Sigmoid colon (tissue), 7 donors: ENCODE measurements around the gene ITGA1. TPM values are rescaled to one million over a fixed set of nuclear protein-coding genes. Genes with fewer than 3 reads are reported as not detected.
A peak's percentile ranks its signal among the peaks of the same experiment; 100 is the strongest.

Experiments
- DNase-seq: peaks from one replicate; pipeline ENCODE4 v3.0.0-alpha.2; 2019
- H3K27ac ChIP-seq, 4 donors: fragments of 200-600 bp; sonication (generic); one replicate each; pipeline ENCODE4 v1.5.1; 2016 to 2019; ENCODE audit warnings: mild to moderate bottlenecking in 1 of 4
- H3K27me3 ChIP-seq, 3 donors: fragments of 200-600 bp; sonication (generic); one replicate each; pipeline ENCODE4 v1.5.1; 2019; ENCODE audit warnings: mild to moderate bottlenecking in 1 of 3
- H3K36me3 ChIP-seq, 4 donors: fragments of 200-600 bp; sonication (generic); one replicate each; pipeline ENCODE4 v1.5.1; 2016 to 2019
- H3K4me1 ChIP-seq, 4 donors: fragments of 200-600 bp; sonication (generic); one replicate each; pipeline ENCODE4 v1.5.1; 2017 to 2019
- H3K4me3 ChIP-seq, 4 donors: fragments of 200-600 bp; sonication (generic); one replicate each; pipeline ENCODE4 v1.5.1; 2017 to 2019; ENCODE audit warnings: mild to moderate bottlenecking in 2 of 4, moderate library complexity in 1 of 4
- H3K9me3 ChIP-seq, 4 donors: fragments of 200-600 bp in 3 of 4; sonication (generic) in 3 of 4; one replicate each; pipeline versions ENCODE4 v1.5.1 to v1.6.1; 2013 to 2019
- EP300 ChIP-seq, 4 donors: sonication (generic); formaldehyde crosslinking; IDR thresholded peaks; one replicate each; pipeline ENCODE4 v1.6.1; 2017; ENCODE audit warnings: antibody characterized with exemption in 4 of 4
- POLR2A ChIP-seq, 2 donors: fragments of 450-650 bp; IDR thresholded peaks; one replicate each; pipeline ENCODE4 v1.6.1; 2016; ENCODE audit warnings: antibody characterized with exemption in 2 of 2, mild to moderate bottlenecking in 2 of 2, moderate library complexity in 2 of 2
- POLR2AphosphoS5 ChIP-seq, 4 donors: sonication (generic); formaldehyde crosslinking; IDR thresholded peaks; one replicate each; pipeline ENCODE4 v1.6.1; 2017; ENCODE audit warnings: antibody characterized with exemption in 4 of 4
- WGBS, 2 donors: extraction: QIAGEN DNeasy Blood & Tissue Kit; methylation state at CpG; one replicate each; pipeline ENCODE4 v1.1.7; 2013; 5-methylcytosine and 5-hydroxymethylcytosine counted together
- intact Hi-C: fragments of 100-400 bp; cut with DNase I; formaldehyde crosslinking; loops from one replicate; pipeline ENCODE4 v1.15.1; 2023
- polyA plus RNA-seq, 3 donors: library from polyadenylated mRNA; stranded (reverse); fragments of 200-250 nt; gene quantifications; one replicate each; pipeline ENCODE4 v1.2.3, GENCODE V29; 2013
- total RNA-seq, 4 donors: library from RNA; depleted of rRNA; stranded (reverse); fragments of >200 nt; gene quantifications; one replicate each; pipeline ENCODE4 v1.1.0, GENCODE V29; 2016
- TF ChIP-seq, protein P1 (sequence below), 4 experiments: fragments of 450-650 bp in 3 of 4; fragments of 200-600 bp in 1 of 4; IDR thresholded peaks; one replicate each; pipeline ENCODE4 v1.5.1; 2016 to 2019; ENCODE audit warnings: antibody characterized with exemption in 4 of 4, mild to moderate bottlenecking in 3 of 4, moderate library complexity in 2 of 4
- donor health status: healthy with polysubstance abuse.
- donor health status: Bipolar disorder and iron deficiency.
- donor health status: healthy.

The ITGA1 gene
- total and polyA plus RNA-seq, 7 donors = 1.8 to 511 (median 162) TPM

DNA sequence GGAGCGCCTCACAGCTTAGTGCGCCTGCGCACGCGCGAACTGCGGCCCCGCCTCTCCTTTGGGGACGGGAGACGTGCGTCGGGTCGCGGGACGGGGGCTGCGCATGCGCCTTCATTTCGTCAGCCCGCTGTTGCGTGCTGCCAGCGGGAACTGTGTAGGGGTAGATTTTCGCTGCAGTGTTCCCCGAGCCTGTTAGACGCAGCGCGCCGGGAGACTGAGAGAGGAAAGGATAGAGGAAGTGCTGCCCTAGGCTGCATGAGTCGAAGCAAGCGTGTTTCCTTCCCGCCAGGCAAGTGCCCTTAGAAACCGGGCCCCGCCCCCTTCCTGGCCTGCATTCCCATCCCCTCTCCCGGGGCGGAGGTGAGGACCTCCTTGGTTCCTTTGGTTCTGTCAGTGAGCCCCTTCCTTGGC, 12.3 kb downstream of the ITGA1 start:
- peaks cover 0 to 8% (median 0%) of the 10 kb centered on the region in 4 donors for H3K36me3 ChIP-seq
- intact Hi-C loops = loop anchor here (5.0 kb wide), 1 partner anchor 37 kb away; no protein-coding TSS in a partner anchor
- peaks cover 0 to 93% (median 82%) of the 10 kb centered on the region in 4 donors for H3K4me1 ChIP-seq
- H3K4me3 ChIP-seq = peak overlapping the region; percentile 47 to 71 (median 56)
- no peaks in the 10 kb centered on the region for H3K27me3 ChIP-seq
- DNase-seq = peak; percentile 97
- 0% methylated on average over 34 of the region's 34 CpGs for WGBS, 2 donors
- H3K9me3 ChIP-seq = no peaks in the 10 kb centered on the region
- peak overlapping the region; percentile 91 to 97 (median 94) for H3K27ac ChIP-seq
- TF ChIP-seq POLR2AphosphoS5 (IDR thresholded peaks at IDR 0.05) (peak; percentile 82 to 95 (median 90)), EP300 (IDR thresholded peaks at IDR 0.05) (no peak), POLR2A (IDR thresholded peaks at IDR 0.05) (peak; percentile 66 to 67)

DNA sequence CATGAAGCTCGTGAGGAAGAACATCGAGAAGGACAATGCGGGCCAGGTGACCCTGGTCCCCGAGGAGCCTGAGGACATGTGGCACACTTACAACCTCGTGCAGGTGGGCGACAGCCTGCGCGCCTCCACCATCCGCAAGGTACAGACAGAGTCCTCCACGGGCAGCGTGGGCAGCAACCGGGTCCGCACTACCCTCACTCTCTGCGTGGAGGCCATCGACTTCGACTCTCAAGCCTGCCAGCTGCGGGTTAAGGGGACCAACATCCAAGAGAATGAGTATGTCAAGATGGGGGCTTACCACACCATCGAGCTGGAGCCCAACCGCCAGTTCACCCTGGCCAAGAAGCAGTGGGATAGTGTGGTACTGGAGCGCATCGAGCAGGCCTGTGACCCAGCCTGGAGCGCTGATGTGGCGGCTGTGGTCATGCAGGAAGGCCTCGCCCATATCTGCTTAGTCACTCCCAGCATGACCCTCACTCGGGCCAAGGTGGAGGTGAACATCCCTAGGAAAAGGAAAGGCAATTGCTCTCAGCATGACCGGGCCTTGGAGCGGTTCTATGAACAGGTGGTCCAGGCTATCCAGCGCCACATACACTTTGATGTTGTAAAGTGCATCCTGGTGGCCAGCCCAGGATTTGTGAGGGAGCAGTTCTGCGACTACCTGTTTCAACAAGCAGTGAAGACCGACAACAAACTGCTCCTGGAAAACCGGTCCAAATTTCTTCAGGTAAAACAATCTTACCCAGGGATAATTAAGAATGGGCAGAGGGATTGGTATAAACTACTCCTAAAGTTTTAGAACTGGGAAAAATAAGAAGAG, 12.9 kb downstream of the ITGA1 start:
- peaks cover 0 to 8% (median 0%) of the 10 kb centered on the region in 4 donors for H3K36me3 ChIP-seq
- peak overlapping the region; percentile 47 to 71 (median 56) for H3K4me3 ChIP-seq
- 1 to 5% methylated on average over 31 of the region's 31 CpGs for WGBS, 2 donors
- H3K9me3 ChIP-seq = no peaks in the 10 kb centered on the region
- intact Hi-C loops = loop anchor here (5.0 kb wide), 1 partner anchor 37 kb away; no protein-coding TSS in a partner anchor
- peak; percentile 84 for DNase-seq
- peak overlapping the region; percentile 91 to 97 (median 94) for H3K27ac ChIP-seq
- peaks cover 0 to 93% (median 81%) of the 10 kb centered on the region in 4 donors for H3K4me1 ChIP-seq
- TF ChIP-seq, protein P1, sequence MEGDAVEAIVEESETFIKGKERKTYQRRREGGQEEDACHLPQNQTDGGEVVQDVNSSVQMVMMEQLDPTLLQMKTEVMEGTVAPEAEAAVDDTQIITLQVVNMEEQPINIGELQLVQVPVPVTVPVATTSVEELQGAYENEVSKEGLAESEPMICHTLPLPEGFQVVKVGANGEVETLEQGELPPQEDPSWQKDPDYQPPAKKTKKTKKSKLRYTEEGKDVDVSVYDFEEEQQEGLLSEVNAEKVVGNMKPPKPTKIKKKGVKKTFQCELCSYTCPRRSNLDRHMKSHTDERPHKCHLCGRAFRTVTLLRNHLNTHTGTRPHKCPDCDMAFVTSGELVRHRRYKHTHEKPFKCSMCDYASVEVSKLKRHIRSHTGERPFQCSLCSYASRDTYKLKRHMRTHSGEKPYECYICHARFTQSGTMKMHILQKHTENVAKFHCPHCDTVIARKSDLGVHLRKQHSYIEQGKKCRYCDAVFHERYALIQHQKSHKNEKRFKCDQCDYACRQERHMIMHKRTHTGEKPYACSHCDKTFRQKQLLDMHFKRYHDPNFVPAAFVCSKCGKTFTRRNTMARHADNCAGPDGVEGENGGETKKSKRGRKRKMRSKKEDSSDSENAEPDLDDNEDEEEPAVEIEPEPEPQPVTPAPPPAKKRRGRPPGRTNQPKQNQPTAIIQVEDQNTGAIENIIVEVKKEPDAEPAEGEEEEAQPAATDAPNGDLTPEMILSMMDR (IDR thresholded peaks at IDR 0.05) = no peak
- TF ChIP-seq EP300 (IDR thresholded peaks at IDR 0.05) = no peak
- peak; percentile 41 to 69 (median 51) for TF ChIP-seq POLR2AphosphoS5 (IDR thresholded peaks at IDR 0.05)
- no peaks in the 10 kb centered on the region for H3K27me3 ChIP-seq

DNA sequence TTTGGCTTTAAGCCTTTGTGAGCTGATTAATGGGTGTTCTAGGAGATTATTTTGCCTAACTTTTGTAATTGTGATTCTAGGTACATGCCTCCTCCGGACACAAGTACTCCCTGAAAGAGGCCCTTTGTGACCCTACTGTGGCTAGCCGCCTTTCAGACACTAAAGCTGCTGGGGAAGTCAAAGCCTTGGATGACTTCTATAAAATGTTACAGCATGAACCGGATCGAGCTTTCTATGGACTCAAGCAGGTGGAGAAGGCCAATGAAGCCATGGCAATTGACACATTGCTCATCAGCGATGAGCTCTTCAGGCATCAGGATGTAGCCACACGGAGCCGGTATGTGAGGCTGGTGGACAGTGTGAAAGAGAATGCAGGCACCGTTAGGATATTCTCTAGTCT, 13.6 kb downstream of the ITGA1 start:
- Histone ChIP-seq H3K4me1 (peaks cover 0 to 93% (median 79%) of the 10 kb centered on the region in 4 donors), H3K4me3 (peak overlapping the region; percentile 47 to 71 (median 56)), H3K9me3 (no peaks in the 10 kb centered on the region), H3K27me3 (no peaks in the 10 kb centered on the region), H3K36me3 (peaks cover 0 to 8% (median 0%) of the 10 kb centered on the region in 4 donors), H3K27ac (peak overlapping the region; percentile 91 to 97 (median 94))
- DNase-seq = no peak
- WGBS, 2 donors = 42 to 52% methylated on average over 8 of the region's 8 CpGs
- intact Hi-C loops = loop anchor here (5.0 kb wide), 1 partner anchor 36 kb away; no protein-coding TSS in a partner anchor
- TF ChIP-seq POLR2AphosphoS5 (IDR thresholded peaks at IDR 0.05) = no peak
- TF ChIP-seq, protein P1 (IDR thresholded peaks at IDR 0.05) = no peak
- TF ChIP-seq POLR2A (IDR thresholded peaks at IDR 0.05) = no peak
- TF ChIP-seq EP300 (IDR thresholded peaks at IDR 0.05) = no peak

DNA sequence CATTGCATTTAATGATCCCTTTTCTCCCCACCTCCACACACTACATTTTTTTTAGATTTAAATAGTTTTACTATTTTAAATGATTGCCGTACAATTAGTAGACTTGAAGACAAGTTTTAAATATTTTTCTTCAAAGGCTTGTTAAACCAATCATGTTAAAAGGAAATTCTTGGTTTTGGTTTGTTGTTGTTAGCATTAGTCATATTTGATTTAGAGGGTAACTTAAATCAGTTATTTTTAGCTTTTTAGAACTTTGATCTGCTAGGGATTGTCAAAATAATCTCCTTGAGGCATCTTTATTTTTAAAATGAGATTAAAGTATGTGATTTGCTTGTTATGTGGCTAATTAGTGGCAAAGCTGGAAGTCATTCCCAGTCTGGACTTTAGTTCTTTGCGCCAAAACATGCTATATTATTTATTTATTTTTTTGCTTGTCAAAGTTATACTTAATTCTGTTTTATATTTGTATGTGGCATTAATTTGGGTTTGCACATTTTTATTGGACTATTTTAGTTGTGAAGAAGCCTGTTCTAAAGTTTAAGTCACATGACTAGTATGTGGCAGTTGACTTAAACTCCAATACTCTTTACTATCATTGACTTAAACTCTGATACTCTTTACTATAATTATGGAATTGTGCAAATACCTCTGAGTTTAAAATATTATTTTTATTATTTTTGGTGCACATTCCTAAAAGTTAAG, 14.7 kb downstream of the ITGA1 start:
- no peak for TF ChIP-seq POLR2A (IDR thresholded peaks at IDR 0.05)
- TF ChIP-seq, protein P1 (IDR thresholded peaks at IDR 0.05) = no peak
- TF ChIP-seq EP300 (IDR thresholded peaks at IDR 0.05) = no peak
- TF ChIP-seq POLR2AphosphoS5 (IDR thresholded peaks at IDR 0.05) = no peak
- peak overlapping the region; percentile 91 to 97 (median 94) for H3K27ac ChIP-seq
- peak overlapping the region; percentile 47 to 71 (median 56) for H3K4me3 ChIP-seq
- intact Hi-C loops = loop anchor here (5.0 kb wide), 1 partner anchor 35 kb away; no protein-coding TSS in a partner anchor
- DNase-seq = no peak
- H3K27me3 ChIP-seq = no peaks in the 10 kb centered on the region
- peaks cover 0 to 96% (median 79%) of the 10 kb centered on the region in 4 donors for H3K4me1 ChIP-seq
- 74 to 79% methylated on average over 2 of the region's 2 CpGs for WGBS, 2 donors
- no peaks in the 10 kb centered on the region for H3K9me3 ChIP-seq
- peaks cover 0 to 8% (median 0%) of the 10 kb centered on the region in 4 donors for H3K36me3 ChIP-seq
